IPS-20b (cell line): ENCODE data around the gene CASK.

Experiments
- H3K27ac ChIP-seq: one replicate; pipeline ENCODE4 v1.5.1; 2013; ENCODE audit warnings: low read length
- H3K27me3 ChIP-seq: 2 replicates; pipeline ENCODE4 v1.6.1; 2013; ENCODE audit warnings: mild to moderate bottlenecking, low read length, inconsistent platforms; ENCODE audit not compliant: insufficient read depth
- H3K36me3 ChIP-seq: 2 replicates; pipeline ENCODE4 v1.6.1; 2013; ENCODE audit warnings: low read depth, mild to moderate bottlenecking, inconsistent platforms, low read length, moderate library complexity; ENCODE audit not compliant: insufficient read depth
- H3K4me1 ChIP-seq: 2 replicates; pipeline ENCODE4 v1.6.1; 2013; ENCODE audit warnings: mild to moderate bottlenecking, control low read depth, inconsistent platforms, low read length, moderate library complexity; ENCODE audit not compliant: insufficient read depth
- H3K4me3 ChIP-seq: 2 replicates; pipeline ENCODE4 v1.5.1; 2013; ENCODE audit warnings: mild to moderate bottlenecking, low read length, inconsistent platforms
- H3K9ac ChIP-seq: 2 replicates; pipeline ENCODE4 v1.6.1; 2013; ENCODE audit warnings: low read depth, mild to moderate bottlenecking, inconsistent platforms, low read length, moderate library complexity
- H3K9me3 ChIP-seq: 2 replicates; pipeline ENCODE4 v1.6.1; 2013; ENCODE audit warnings: mild to moderate bottlenecking, low read depth, low read length, inconsistent platforms; ENCODE audit not compliant: insufficient read depth

Gene CASK

DNA sequence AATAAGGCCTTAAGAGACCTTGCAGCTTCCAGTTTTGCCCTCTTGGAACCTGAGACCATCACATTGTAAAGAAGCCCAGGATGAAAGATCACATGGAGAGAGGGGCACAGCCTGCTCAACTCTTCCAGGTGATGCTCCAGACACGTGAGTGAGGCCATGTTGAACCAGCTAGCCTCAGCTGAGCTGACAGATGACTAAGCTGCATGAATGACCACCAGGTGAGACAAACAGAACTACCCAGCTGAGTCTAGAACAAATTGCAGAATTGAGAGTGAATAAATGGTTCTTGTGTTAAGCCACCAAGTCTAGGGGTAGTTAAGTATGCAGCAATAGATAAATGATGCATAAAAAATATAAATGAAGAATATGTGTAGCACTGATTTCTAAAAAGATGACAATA, 216.1 kb downstream of the CASK start:
- Histone ChIP-seq H3K27me3 (no peaks in the 10 kb centered on the region), H3K9ac (no peak overlapping the region), H3K4me3 (no peak overlapping the region), H3K9me3 (no peaks in the 10 kb centered on the region), H3K4me1 (peaks cover 6% of the 10 kb centered on the region; the same call in 1 of the 2 replicates), H3K36me3 (no peaks in the 10 kb centered on the region), H3K27ac (no peak overlapping the region)

DNA sequence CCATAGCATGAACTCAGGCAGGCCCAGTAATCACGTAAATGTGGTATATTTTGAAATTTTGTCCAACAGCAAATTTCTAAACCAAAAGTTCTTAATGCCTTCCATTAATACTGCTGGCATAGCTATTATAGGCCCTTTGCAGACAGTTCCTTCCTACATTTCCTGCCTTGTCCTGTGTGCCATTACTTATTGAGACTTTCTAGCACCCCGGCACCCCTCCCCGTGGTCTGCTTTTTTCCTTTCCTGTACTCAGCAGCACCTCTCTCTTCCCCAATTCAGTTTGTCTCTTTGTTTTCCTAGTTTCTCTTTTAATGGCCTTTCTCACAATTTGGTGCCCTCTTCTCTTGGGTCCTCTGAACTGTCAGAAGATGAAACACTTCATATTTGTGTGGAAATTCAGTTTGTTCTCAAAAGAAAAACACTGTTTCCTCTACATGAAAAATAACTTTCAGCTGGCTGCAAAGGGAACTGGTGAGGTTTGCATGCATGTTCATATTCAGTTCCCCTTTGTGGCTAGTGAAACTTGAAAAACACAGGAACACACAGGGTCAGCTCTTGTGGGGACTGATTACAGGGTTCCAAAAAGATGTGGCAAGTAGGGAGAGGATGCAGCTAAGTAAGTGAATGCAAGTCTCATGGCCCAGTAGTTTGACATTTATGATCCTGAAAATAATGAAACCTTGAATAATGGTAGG, 217.5 kb downstream of the CASK start:
- Histone ChIP-seq H3K9me3 (no peaks in the 10 kb centered on the region), H3K4me3 (no peak overlapping the region), H3K4me1 (peaks cover 5% of the 10 kb centered on the region; the same call in 1 of the 2 replicates), H3K36me3 (no peaks in the 10 kb centered on the region), H3K27ac (no peak overlapping the region), H3K9ac (no peak overlapping the region), H3K27me3 (no peaks in the 10 kb centered on the region)

DNA sequence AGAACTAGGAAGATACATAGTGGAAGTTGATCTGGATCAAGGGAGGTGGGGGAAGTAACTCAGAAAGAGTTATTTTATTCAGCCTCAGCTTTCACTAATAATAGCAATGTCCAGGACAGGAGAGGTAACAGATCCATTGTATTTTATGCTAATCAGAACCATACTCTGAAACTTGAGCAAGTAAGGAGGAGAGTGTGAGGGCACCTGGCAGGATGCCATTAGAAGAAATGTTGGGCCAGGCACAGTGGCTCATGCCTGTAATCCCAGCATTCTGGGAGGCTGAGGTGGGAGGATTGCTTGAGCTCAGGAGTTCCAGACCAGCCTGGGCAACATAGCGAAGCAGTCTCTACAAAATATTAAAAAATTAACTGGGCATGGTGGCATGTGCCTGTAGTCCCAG, 218.3 kb downstream of the CASK start:
- no peak overlapping the region for H3K9ac ChIP-seq
- H3K36me3 ChIP-seq = no peaks in the 10 kb centered on the region
- H3K27ac ChIP-seq = no peak overlapping the region
- H3K27me3 ChIP-seq = no peaks in the 10 kb centered on the region
- no peak overlapping the region for H3K4me3 ChIP-seq
- no peaks in the 10 kb centered on the region for H3K9me3 ChIP-seq
- H3K4me1 ChIP-seq = no peaks in the 10 kb centered on the region; the same call in 1 of the 2 replicates

DNA sequence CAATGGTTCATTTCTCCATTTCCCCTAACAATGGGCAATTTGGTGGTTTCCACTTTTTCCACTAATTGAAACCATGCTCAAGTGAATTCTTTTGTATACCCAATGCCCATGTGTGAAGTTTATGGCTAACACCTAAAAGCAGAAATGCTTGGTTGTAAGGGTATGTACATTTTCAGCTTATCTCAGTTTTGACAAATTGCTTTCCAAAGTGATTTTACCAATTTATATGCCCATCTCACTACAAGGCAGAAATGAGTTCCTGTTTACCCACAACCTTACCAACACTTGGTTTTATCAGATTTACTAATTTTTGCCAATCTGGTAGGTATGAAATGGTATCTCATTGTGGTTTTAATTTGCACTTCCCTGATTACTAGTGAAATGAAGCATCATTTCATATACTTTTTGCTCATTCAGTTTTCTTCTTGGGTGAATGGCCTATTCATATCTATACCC, 219.8 kb downstream of the CASK start:
- Histone ChIP-seq H3K4me3 (no peak overlapping the region), H3K27me3 (no peaks in the 10 kb centered on the region)

GRCh38 chrX:41695426-41695825, 227.9 kb downstream of the CASK start:
- no peaks in the 10 kb centered on the region for H3K27me3 ChIP-seq
- no peak overlapping the region for H3K27ac ChIP-seq
- no peaks in the 10 kb centered on the region for H3K4me1 ChIP-seq
- H3K9ac ChIP-seq = no peak overlapping the region
- no peak overlapping the region for H3K4me3 ChIP-seq
- no peaks in the 10 kb centered on the region for H3K9me3 ChIP-seq
- no peaks in the 10 kb centered on the region for H3K36me3 ChIP-seq

More for the DNA sequence above, 219.8 kb downstream of the CASK start:
- Histone ChIP-seq H3K9ac (no peak overlapping the region), H3K36me3 (no peaks in the 10 kb centered on the region), H3K27ac (no peak overlapping the region), H3K4me1 (no peaks in the 10 kb centered on the region; the same call in 1 of the 2 replicates), H3K9me3 (no peaks in the 10 kb centered on the region)

- H3K4me3 ChIP-seq = no peak overlapping the region
- no peak overlapping the region for H3K27ac ChIP-seq
- H3K4me1 ChIP-seq = no peaks in the 10 kb centered on the region
- no peaks in the 10 kb centered on the region for H3K9me3 ChIP-seq
- H3K36me3 ChIP-seq = no peaks in the 10 kb centered on the region
- H3K27me3 ChIP-seq = no peaks in the 10 kb centered on the region
- H3K9ac ChIP-seq = no peak overlapping the region
Measured at GRCh38 chrX:41693024-41693423, 230.3 kb downstream of the CASK start.

- H3K27ac ChIP-seq = no peak overlapping the region
- H3K9me3 ChIP-seq = no peaks in the 10 kb centered on the region
- no peaks in the 10 kb centered on the region for H3K27me3 ChIP-seq
- no peaks in the 10 kb centered on the region for H3K36me3 ChIP-seq
- no peak overlapping the region for H3K4me3 ChIP-seq
- H3K9ac ChIP-seq = no peak overlapping the region
- no peaks in the 10 kb centered on the region for H3K4me1 ChIP-seq
Measured at GRCh38 chrX:41692162-41692749, 231.1 kb downstream of the CASK start.

DNA sequence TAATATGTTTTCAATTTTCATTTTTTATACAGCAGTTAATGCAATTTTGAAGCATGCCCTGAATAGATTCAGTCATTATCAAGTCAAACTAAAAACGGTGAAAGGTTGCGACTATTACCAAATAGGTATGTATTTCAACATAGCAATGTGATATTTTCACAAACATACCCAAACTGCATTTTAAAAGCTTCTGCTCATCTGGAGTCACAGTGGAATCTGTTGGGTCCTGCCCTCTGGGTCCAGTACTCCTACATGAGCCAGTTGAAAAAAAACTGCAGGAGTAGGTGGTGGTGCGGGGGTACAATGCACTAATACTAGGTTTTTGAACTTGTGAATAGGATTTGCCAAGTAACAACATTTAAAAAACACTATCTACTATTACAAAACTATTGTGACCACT, 233.6 kb downstream of the CASK start:
- Histone ChIP-seq H3K4me1 (no peaks in the 10 kb centered on the region), H3K9ac (no peak overlapping the region), H3K27ac (no peak overlapping the region), H3K4me3 (no peak overlapping the region), H3K9me3 (no peaks in the 10 kb centered on the region), H3K27me3 (no peaks in the 10 kb centered on the region), H3K36me3 (no peaks in the 10 kb centered on the region)

DNA sequence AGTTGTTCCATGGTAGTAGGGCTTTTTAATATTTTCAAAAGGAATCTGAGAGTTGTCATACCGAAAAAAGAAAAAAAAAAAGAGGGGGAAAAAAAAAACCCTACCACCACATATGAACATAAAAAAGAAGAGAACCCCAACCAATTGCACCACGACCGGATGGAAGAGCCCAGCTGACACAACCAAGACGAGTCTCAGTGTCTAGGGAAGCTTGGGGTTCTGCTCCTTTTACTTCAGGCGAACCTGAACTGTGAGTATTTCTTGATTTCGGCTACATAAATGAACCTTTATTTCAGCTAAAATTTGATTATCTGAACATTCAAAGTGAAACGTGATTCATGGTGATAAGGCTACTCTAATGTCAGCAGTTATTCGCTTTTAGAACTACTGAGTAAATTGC, 234.5 kb downstream of the CASK start, which contains the start of gene GPR34:
GPR34 (plus strand) TSS at position 139 of the 400 bp plus-strand sequence. CDS start 6,661 bp downstream, outside the sequence.
- Histone ChIP-seq H3K4me1 (no peaks in the 10 kb centered on the region), H3K9me3 (no peaks in the 10 kb centered on the region), H3K9ac (no peak within 1 kb of the TSS), H3K27me3 (no peaks in the 10 kb centered on the region), H3K36me3 (no peaks in the 10 kb centered on the region), H3K27ac (no peak within 1 kb of the TSS), H3K4me3 (no peak within 1 kb of the TSS)

DNA sequence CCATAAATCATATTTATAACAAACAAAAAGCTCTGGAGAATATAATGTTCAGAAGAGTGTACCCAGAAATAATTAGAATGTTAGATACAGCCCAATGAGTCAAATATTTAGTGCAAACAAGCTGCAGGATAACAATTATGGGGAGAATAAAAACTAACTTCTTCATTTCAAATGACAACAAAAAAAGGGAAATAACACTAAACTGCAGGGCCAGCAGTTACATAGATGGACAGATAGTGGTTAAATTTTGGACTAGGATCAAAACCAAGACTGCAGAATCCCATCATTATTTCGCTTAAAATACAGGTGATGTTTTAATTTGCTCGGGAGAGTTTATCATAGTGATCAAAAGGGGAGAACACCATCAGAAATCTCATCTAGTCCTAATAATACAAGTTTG, 235.2 kb downstream of the CASK start:
- no peak overlapping the region for H3K27ac ChIP-seq
- H3K9ac ChIP-seq = no peak overlapping the region
- H3K4me3 ChIP-seq = no peak overlapping the region
- no peaks in the 10 kb centered on the region for H3K4me1 ChIP-seq
- H3K27me3 ChIP-seq = no peaks in the 10 kb centered on the region
- H3K9me3 ChIP-seq = no peaks in the 10 kb centered on the region
- no peaks in the 10 kb centered on the region for H3K36me3 ChIP-seq

- Histone ChIP-seq H3K4me3 (no peak overlapping the region), H3K9ac (no peak overlapping the region), H3K36me3 (no peaks in the 10 kb centered on the region), H3K9me3 (no peaks in the 10 kb centered on the region), H3K4me1 (no peaks in the 10 kb centered on the region), H3K27ac (no peak overlapping the region), H3K27me3 (no peaks in the 10 kb centered on the region)
Measured at GRCh38 chrX:41686788-41687187, 236.6 kb downstream of the CASK start.

DNA sequence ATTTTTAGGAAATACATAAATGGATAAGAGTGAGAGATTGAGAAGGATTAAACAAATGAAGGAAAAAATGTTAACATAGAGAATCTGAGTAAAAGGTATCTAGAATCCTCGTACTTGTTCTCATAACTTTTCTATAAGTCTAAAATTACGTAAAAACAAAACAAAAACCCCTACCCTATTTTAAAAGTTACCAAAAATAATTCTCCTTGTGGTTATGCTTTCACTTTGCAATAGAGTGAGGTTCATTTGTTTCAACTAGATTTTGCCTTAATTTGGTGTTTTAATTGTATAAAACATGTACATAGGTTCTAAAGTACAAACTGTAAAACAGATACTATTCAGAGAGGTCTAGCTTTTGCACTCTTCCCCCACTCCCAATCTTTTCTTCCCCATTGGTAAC, 238.4 kb downstream of the CASK start:
- Histone ChIP-seq H3K27me3 (no peaks in the 10 kb centered on the region), H3K36me3 (no peaks in the 10 kb centered on the region), H3K27ac (no peak overlapping the region), H3K9me3 (no peaks in the 10 kb centered on the region), H3K9ac (no peak overlapping the region), H3K4me3 (no peak overlapping the region), H3K4me1 (no peaks in the 10 kb centered on the region)
